Epithelial cell of prostate (primary cell): Measurements from ENCODE around the gene INO80B.
"Not testable (repeated sequence)": the region's sequence is repeated elsewhere in the genome, so short reads cannot be mapped to it uniquely, and the experiment has no call there.

Source experiments
- DNase-seq: peaks from one replicate; pipeline ENCODE4 v3.0.0-alpha.2; 2011; ENCODE audit warnings: low read depth, low spot score
- H3K27ac ChIP-seq: fragments of 450-650 bp; 2 replicates; pipeline ENCODE4 v1.5.1; 2017; ENCODE audit warnings: mild to moderate bottlenecking

INO80B gene

GRCh38 chr2:74472086-74472944 is 17.4 kb downstream of the INO80B start, which contains the start of gene MRPL53:
Gene MRPL53 (minus strand): TSS chr2:74472680. CDS start chr2:74472660, 20 bp downstream.
- peak; percentile 75 for DNase-seq

DNA sequence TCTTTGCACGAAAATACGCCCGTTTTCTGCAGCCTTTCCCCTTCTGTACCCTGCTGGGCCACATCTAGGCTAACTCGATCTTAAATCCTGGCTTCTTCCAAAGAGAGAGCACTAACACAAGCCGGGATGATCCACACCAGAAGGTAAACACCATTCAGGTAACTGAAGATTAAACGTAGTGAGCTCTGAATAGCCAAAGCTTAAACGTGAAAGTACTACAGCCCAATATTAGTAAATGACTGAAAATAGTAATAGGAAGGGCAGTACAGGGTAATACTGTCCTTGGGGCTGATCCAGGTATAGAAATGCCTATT is 18.0 kb downstream of the INO80B start:
- peak overlapping the region; percentile 91 for H3K27ac ChIP-seq
- no peak for DNase-seq

More at GRCh38 chr2:74472086-74472944, 17.4 kb downstream of the INO80B start, which contains the start of gene MRPL53:
- peak within 1 kb of the TSS; percentile 91 for H3K27ac ChIP-seq

- DNase-seq, result no peak
- H3K27ac ChIP-seq, result no peak overlapping the region
These were observed 19.6 kb downstream of the INO80B start for GRCh38 chr2:74474481-74474880.

- DNase-seq, result no peak
- H3K27ac ChIP-seq, result no peak overlapping the region
These were observed 20.0 kb downstream of the INO80B start for GRCh38 chr2:74474899-74475298.

- no peak overlapping the region for H3K27ac ChIP-seq
- no peak for DNase-seq
These were observed 26.5 kb downstream of the INO80B start for GRCh38 chr2:74481431-74481830.

DNA sequence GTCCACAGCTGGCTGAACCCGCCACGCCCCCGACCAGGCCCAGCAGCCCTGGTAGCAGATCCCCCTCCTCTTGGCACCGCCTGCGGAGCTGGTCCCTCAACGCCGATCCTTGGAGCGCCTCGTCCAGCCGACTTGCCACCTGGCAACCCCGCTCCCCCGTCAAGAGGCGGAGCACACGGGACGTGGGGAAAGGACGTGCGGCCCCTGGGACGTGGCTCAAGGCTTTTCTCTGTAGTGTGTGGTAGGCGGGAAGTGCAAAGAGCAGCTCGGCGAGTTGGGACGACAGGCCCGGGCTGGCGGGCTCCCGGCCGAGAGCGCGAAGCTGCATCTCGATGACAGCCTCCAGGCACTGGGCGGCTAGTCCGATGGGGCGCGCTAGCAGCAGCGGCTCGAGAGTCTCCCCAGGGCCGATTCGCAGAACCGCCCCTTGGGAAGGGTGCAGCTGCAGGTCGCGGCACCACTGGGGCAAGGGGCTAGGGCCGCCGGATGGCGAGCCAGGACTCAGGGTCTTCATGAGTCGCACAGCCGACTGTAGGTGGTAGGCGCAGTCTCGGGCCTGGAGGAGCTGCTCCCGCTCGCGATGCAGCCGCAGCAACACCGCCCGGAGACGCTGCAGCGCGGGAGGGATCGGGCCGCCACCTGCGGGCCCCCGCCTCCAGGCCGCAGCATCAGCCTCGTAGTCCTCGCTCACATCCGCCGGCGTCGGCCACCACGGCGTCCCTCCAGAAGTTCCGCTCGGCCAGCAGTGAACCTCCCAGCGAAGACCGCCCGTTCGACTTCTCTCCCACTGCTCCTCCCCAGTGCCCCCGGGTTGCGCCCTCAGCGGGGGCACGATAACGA is 27.3 kb downstream of the INO80B start:
- no peak for DNase-seq
- peak overlapping the region; percentile 80 for H3K27ac ChIP-seq

DNA sequence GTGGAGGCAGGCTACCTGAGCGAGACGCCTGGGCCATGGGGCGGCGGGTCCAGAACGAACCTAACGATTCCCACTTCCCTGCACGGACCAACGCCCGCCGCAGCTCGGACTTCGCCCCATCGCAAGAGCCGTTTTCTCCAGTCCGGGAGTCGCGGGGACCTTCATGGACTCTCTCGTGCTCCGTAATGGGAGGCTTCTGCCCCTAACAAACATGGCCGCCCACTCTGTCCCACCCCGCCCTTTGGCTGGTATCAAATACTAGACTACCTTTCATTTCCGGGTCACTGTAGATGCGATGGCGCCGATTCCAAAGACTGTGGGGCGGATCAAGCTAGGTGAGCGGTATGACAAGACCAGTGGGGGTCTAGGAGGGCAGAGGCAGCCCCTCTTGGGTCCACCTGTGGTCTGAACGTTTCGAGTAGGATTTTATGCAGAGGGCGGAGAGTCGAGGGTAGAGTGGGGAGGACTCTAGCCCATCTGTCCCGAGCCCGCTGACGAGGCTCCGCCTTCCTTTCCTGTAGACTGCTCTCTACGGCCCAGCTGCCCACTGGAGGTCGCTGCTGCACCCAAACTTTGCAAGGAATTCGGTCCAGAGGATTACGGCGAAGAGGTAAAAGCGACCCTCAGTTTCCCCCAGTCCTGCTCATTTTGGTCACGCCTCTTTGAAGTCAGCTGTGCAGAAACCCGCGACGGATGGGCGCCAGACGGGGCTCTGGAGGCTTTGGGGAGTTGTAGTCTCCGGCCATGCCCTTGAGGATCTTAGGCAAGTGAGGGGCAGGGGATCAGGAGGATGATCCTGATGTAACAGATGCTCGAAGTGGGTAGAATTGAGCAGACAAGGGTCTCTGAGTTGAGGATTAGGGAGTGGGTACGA is 28.2 kb downstream of the INO80B start, which contains the start of the genes CCDC142 and TTC31:
Gene CCDC142, minus strand, starts transcription at position 198 of the 874 bp plus-strand sequence. Its CDS starts 161 bp downstream, at position 37.
Gene TTC31, plus strand, starts transcription at position 281 of the 874 bp plus-strand sequence. Its CDS starts 15 bp downstream, at position 296.
- peak within 1 kb of the TSS; percentile 80 for H3K27ac ChIP-seq
- peak; percentile 60 for DNase-seq

DNA sequence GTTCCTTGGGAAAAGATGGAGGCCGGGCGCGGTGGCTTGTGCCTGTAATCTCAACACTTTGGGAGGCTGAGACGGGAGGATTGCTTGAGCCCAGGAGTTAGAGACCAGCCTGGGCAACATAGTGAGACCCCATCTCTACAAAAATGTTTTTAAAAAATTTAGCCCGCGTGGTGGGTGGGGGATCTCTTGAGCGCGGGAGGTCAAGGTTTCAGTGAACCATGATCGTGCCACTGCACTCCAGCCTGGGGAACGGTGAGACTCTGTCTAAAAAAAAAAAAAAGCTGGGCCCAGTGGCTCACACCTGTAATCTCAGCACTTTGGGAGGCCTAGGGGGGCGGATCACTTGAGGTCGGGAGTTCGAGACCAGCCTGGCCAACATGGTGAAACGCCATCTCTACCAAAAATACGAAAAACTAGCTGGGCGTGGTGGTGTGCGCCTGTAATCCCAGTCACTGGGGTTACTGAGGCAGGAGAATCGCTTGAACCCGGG is 28.8 kb downstream of the INO80B start:
- peak overlapping the region; percentile 80 for H3K27ac ChIP-seq
- not testable (repeated sequence) for DNase-seq

DNA sequence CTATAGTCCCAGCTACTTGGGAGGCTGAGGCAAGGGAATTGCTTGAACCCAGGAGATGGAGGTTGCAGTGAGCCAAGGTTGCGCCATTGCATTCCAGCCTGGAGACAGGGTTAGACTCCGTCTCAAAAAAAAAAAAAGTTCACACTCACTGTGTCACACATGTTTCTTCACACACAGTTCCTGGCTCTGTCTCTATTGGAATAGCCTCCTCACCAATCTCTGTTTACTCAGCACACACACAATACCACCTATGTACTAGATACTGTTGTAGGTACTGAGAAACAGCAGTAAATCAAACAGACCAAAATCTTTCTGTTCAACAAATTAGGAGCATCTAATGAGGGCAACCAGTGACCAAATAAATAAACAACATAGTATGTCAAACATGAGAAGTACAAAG is 31.3 kb downstream of the INO80B start:
- no peak for DNase-seq
- H3K27ac ChIP-seq, result no peak overlapping the region

GRCh38 chr2:74488643-74489481 is 34.0 kb downstream of the INO80B start:
- peak overlapping the region; percentile 56 for H3K27ac ChIP-seq
- DNase-seq, result no peak

DNA sequence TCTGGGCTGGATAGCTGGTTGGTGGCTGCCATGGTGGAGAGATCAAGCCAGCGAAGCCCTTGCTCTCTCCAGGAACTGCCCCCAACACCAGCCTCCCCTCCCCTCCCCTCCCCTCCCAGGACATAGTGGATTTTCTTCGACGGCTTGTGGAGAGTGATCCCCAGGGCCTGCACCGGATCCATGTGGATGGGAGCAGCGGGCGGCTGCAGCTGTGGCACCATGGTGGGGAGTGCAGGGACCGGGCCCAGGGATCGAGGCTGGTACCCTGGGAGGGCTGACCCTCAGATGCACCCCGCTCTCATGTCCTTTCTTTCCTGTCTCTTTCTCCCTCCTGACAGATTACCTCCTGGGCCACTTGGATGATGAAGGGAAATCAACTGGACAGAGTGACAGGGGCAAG is 35.0 kb downstream of the INO80B start:
- no peak overlapping the region for H3K27ac ChIP-seq
- no peak for DNase-seq

GRCh38 chr2:74491648-74492544 is 37.0 kb downstream of the INO80B start:
- H3K27ac ChIP-seq, result no peak overlapping the region
- DNase-seq, result no peak

DNA sequence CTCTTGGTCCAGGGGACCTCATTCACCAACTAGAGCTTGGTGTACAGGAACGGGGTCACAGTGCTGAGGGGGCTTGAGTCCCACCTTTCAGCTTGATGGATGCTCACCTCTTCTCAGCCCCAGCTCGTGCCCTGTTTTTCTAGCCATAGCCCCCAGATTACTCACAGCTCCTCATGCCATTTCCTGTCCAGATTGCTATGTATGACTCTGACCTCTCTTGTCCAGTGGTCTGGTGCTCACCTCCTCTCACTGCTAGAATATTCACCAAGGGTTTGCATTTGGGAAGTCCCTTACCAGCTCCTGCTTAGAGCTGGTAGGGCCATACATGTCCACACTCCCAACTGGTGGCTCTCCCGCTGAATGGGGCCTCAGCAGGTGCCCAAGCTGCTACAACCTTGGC is 38.7 kb downstream of the INO80B start:
- no peak for DNase-seq
- no peak overlapping the region for H3K27ac ChIP-seq

GRCh38 chr2:74495440-74495839 is 40.6 kb downstream of the INO80B start:
- DNase-seq, result no peak
- no peak overlapping the region for H3K27ac ChIP-seq

DNA sequence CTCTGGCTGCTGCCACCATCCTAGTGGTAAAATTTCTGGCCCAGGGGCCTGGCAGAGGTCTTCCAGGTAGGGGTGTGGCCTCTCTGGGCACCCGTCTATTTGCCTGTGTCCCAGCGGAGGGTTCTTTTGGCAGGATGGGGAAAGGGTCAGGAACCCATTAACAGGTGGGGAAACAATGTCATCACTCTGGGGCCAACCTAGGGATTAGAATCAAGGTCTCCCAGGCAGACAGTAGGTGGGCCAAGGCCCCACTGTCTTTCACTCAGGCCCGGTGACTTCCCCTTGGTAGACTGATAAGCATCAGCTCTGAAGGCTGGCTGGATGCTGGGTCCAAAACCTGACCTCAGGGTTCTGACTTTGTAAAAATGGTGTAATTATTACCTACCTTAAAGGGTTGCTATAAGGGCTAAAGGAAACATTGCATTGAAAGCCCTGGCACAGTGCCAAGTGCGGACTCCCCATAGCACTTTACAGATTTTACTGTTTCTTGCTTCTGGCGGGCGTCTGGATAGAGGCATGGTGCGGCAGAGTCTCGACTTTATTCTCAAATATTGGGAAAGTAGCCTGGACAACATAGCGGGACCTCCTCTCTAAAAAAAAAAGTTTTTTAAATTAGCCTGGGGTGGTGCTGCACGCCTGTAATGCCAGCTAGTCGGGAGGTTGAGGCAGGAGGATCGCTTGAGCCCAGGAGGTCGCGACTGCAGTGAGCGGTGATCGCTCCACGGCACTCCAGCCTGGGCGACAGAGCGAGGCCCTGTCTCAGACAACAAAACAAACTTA is 42.3 kb downstream of the INO80B start:
- DNase-seq, result no peak
- H3K27ac ChIP-seq, result no peak overlapping the region

- no peak overlapping the region for H3K27ac ChIP-seq
- no peak for DNase-seq
These were observed 43.1 kb downstream of the INO80B start for GRCh38 chr2:74497777-74498499.
